Lower leg skin (tissue), 4 donors: Measurements from ENCODE around the gene FILIP1. TPM values are rescaled to one million over a fixed set of nuclear protein-coding genes. Genes with fewer than 3 reads are reported as not detected.

Source experiments
- DNase-seq, 2 donors: peaks; one replicate each; pipeline ENCODE4 v3.0.0-alpha.2; 2019; ENCODE audit warnings: low spot score in 2 of 2
- H3K4me3 ChIP-seq: fragments of 200-600 bp; sonication (generic); 2 replicates; pipeline ENCODE4 v1.5.1; 2017; ENCODE audit warnings: mild to moderate bottlenecking, low read depth; ENCODE audit not compliant: poor library complexity, severe bottlenecking
- POLR2A ChIP-seq, 2 donors: fragments of 450-650 bp; IDR thresholded peaks; one replicate each; pipeline ENCODE4 v1.6.1; 2016 to 2017; ENCODE audit warnings: antibody characterized with exemption in 2 of 2, mild to moderate bottlenecking in 1 of 2, moderate library complexity in 1 of 2
- WGBS, 2 donors: methylation state at CpG; one replicate each; pipeline ENCODE4 v1.1.5; 2018; 5-methylcytosine and 5-hydroxymethylcytosine counted together
- intact Hi-C: fragments of 100-400 bp; cut with DNase I; formaldehyde crosslinking; loops from one replicate; pipeline ENCODE4 v1.15.0; 2023; ENCODE audit warnings: low total_unique reads
- total RNA-seq, 4 donors: library from RNA; depleted of rRNA; stranded (reverse); fragments of >200 nt; gene quantifications; one replicate each; pipeline ENCODE4 v1.1.0, GENCODE V29; 2016
- TF ChIP-seq, protein P1 (sequence below), 3 donors: fragments of 450-650 bp; IDR thresholded peaks; one replicate each; pipeline ENCODE4 v1.5.1; 2016; ENCODE audit warnings: antibody characterized with exemption in 3 of 3, mild to moderate bottlenecking in 3 of 3, moderate library complexity in 2 of 3

Gene FILIP1
- total RNA-seq, 4 donors from 2014 or later, result 0.38 to 1.6 (median 0.92) TPM

GRCh38 chr6:75486850-75487518 is 6.6 kb downstream of the FILIP1 start:
- no peak for DNase-seq
- 72 to 82% methylated on average over 6 of the region's 6 CpGs for WGBS, 2 donors
- TF ChIP-seq, protein P1, sequence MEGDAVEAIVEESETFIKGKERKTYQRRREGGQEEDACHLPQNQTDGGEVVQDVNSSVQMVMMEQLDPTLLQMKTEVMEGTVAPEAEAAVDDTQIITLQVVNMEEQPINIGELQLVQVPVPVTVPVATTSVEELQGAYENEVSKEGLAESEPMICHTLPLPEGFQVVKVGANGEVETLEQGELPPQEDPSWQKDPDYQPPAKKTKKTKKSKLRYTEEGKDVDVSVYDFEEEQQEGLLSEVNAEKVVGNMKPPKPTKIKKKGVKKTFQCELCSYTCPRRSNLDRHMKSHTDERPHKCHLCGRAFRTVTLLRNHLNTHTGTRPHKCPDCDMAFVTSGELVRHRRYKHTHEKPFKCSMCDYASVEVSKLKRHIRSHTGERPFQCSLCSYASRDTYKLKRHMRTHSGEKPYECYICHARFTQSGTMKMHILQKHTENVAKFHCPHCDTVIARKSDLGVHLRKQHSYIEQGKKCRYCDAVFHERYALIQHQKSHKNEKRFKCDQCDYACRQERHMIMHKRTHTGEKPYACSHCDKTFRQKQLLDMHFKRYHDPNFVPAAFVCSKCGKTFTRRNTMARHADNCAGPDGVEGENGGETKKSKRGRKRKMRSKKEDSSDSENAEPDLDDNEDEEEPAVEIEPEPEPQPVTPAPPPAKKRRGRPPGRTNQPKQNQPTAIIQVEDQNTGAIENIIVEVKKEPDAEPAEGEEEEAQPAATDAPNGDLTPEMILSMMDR (IDR thresholded peaks at IDR 0.05), result no peak
- no peak for TF ChIP-seq POLR2A (IDR thresholded peaks at IDR 0.05)
- no peak overlapping the region for H3K4me3 ChIP-seq
- intact Hi-C loops, result no loop called here

DNA sequence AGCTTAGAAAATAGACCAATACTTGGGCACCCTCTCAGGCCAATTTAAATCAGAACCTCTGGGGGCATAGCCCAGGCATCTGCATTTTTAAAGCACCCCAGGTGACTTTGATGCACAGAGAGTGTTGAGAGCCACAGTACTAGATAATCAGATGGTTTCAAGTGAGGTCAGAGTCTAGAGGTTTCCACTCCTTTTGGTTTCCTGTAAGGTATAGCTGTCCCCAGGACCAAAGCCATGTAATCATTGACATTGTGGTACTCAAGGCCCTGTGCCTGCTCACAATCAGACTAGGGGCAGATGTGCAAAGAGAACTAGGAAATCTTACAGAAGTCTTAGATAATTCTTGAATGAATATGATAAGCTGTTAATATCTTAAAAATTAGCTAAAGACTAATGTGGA is 9.1 kb downstream of the FILIP1 start:
- intact Hi-C loops, result no loop called here
- DNase-seq, result no peak
- no peak overlapping the region for H3K4me3 ChIP-seq
- TF ChIP-seq, protein P1 (IDR thresholded peaks at IDR 0.05), result no peak

DNA sequence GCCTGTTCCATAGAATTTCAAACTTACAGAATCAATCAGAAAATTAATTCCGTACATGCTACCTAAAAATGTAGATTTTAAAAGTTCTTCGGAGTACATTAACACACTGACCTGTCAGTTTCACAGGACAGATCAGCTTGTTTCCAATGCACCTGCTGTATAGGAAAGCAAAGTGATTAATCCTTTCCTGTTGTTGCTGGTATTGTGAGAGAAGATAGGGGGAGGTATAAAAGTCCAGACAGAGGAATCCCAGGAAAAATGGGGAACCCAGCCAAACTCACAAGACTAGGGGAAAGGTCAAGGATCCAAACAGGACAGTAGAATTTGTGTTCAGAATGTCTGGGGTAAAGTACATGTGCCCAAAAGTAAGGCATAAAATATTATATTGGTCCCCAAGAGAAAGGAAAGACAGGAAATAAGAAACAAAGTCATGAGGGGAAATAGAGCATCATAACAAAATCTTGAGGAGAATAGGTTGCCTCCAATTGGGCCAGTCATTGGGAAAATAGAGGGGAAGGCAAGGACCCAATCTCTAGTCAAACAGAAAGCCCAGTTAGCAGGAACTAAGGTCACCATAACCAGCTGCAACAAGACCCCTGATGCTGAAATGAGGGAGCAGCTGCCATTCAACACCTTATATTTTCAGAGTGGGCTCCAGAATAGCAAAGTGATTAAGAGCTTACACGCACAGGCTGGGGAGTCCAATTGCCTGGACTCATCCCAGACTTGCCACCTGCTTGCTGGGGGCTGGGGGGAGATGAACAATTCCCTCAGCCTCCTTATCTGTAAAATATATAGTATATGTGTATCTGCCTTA is 10.3 kb downstream of the FILIP1 start:
- 69 to 86% methylated on average over 3 of the region's 3 CpGs for WGBS, 2 donors
- intact Hi-C loops, result no loop called here
- TF ChIP-seq POLR2A (IDR thresholded peaks at IDR 0.05), result no peak
- no peak for DNase-seq
- no peak overlapping the region for H3K4me3 ChIP-seq

DNA sequence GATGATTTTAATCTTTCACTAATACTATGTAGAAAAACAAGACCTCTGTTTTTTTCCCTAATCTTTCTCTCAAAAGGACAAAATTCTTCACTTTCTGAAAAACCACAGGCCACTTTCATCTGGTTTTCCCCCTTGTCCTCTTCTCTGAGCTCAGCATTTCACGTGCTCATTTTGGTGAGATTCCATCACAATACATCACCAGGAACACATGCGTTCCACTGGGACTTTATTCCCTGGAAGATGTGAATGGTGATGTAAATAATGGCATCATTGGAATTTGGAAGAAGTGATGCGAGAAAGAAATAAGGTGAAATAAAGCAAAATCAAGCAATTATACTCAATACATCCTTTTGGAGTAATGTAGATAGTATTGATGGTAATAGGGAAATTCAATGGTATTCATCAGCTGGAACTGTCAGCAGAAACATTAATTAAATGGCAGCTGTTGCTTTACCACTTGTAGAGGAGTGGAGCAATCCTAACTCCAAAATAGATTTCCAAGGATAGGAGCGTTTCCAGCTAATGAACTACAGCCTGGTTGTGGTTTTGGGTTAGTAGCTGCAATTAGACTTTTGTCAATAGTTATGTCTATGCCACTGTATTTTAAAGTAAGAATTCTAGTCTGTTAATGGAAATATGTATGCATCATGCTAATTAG is 11.5 kb downstream of the FILIP1 start:
- peak in 1 of 2 donors; percentile 40 for DNase-seq
- no peak for TF ChIP-seq POLR2A (IDR thresholded peaks at IDR 0.05)
- TF ChIP-seq, protein P1 (IDR thresholded peaks at IDR 0.05), result no peak
- H3K4me3 ChIP-seq, result no peak overlapping the region
- WGBS, 2 donors, result 59 to 63% methylated on average over 4 of the region's 4 CpGs
- intact Hi-C loops, result no loop called here

GRCh38 chr6:75481394-75481793 is 12.2 kb downstream of the FILIP1 start:
- no peak overlapping the region for H3K4me3 ChIP-seq
- intact Hi-C loops, result no loop called here
- no peak for DNase-seq
- no peak for TF ChIP-seq POLR2A (IDR thresholded peaks at IDR 0.05)
- TF ChIP-seq, protein P1 (IDR thresholded peaks at IDR 0.05), result no peak
- 63 to 77% methylated on average over 1 of the region's 1 CpG for WGBS, 2 donors

DNA sequence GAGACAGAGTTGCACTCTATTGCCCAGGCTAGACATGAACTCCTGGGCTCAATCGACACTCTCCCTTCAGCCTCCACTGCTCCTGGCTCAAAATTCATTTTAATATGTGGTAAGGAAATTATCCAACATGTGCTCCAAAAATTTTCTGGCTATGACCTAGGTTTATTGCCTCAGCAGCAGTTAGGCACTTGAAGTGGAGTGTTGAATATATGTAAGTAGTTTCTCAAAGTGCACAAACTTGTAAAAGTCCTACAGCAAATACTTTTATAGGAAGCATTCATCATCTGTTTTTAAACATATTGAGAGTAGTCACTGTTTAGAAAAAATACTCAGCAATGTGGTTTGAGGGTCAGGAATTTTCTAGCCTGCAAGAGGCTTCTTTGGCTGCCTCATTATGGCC is 13.2 kb downstream of the FILIP1 start:
- no peak overlapping the region for H3K4me3 ChIP-seq
- no peak for TF ChIP-seq POLR2A (IDR thresholded peaks at IDR 0.05)
- TF ChIP-seq, protein P1 (IDR thresholded peaks at IDR 0.05), result no peak
- intact Hi-C loops, result no loop called here
- WGBS, 2 donors, result 13 to 22% methylated on average over 1 of the region's 1 CpG
- no peak for DNase-seq
